DLD1 (cell line): ENCODE measurements around the gene GAS7.
"Not testable (repeated sequence)": the region's sequence is repeated elsewhere in the genome, so short reads cannot be mapped to it uniquely, and the experiment has no call there.

Experiments used
- in situ Hi-C: cut with HindIII; loops from 2 replicates; pipeline ENCODE4 v1.10.0; 2017; ENCODE audit warnings: low sequenced_read_pairs

Gene GAS7

GRCh38 chr17:10114931-10115535 lies 83.4 kb downstream of the GAS7 start:
- in situ Hi-C loops: no loop called here

GRCh38 chr17:10112962-10113361 lies 85.4 kb downstream of the GAS7 start:
- in situ Hi-C loops: no loop called here

- in situ Hi-C loops: no loop called here
These were observed 86.4 kb downstream of the GAS7 start for GRCh38 chr17:10111907-10112452.

- in situ Hi-C loops: no loop called here
These were observed 89.3 kb downstream of the GAS7 start for GRCh38 chr17:10109146-10109545.

- in situ Hi-C loops: no loop called here
These were observed 90.9 kb downstream of the GAS7 start for GRCh38 chr17:10107316-10108165.

- in situ Hi-C loops: no loop called here
These were observed 92.3 kb downstream of the GAS7 start for GRCh38 chr17:10106067-10106466.

- in situ Hi-C loops: no loop called here
These were observed 92.8 kb downstream of the GAS7 start for GRCh38 chr17:10105513-10106001.

GRCh38 chr17:10103712-10104111 lies 94.7 kb downstream of the GAS7 start:
- in situ Hi-C loops: no loop called here

GRCh38 chr17:10102817-10103216 lies 95.6 kb downstream of the GAS7 start:
- in situ Hi-C loops: no loop called here

GRCh38 chr17:10099051-10099571 lies 99.3 kb downstream of the GAS7 start:
- in situ Hi-C loops: no loop called here

GRCh38 chr17:10096596-10096995 lies 101.8 kb downstream of the GAS7 start:
- in situ Hi-C loops: no loop called here

GRCh38 chr17:10095295-10095694 lies 103.1 kb downstream of the GAS7 start:
- in situ Hi-C loops: not testable (repeated sequence)

GRCh38 chr17:10094797-10095196 lies 103.6 kb downstream of the GAS7 start:
- in situ Hi-C loops: no loop called here

- in situ Hi-C loops: no loop called here
These were observed 105.8 kb downstream of the GAS7 start for GRCh38 chr17:10092595-10092994.

GRCh38 chr17:10091046-10091445 lies 107.4 kb downstream of the GAS7 start:
- in situ Hi-C loops: no loop called here

- in situ Hi-C loops: no loop called here
These were observed 109.1 kb downstream of the GAS7 start for GRCh38 chr17:10089196-10089804.

GRCh38 chr17:10088444-10088843 lies 110.0 kb downstream of the GAS7 start:
- in situ Hi-C loops: no loop called here

GRCh38 chr17:10087355-10087754 lies 111.1 kb downstream of the GAS7 start:
- in situ Hi-C loops: no loop called here

- in situ Hi-C loops: no loop called here
These were observed 114.5 kb downstream of the GAS7 start for GRCh38 chr17:10083864-10084263.

GRCh38 chr17:10082795-10083194 lies 115.6 kb downstream of the GAS7 start:
- in situ Hi-C loops: no loop called here

GRCh38 chr17:10081571-10082169 lies 116.7 kb downstream of the GAS7 start:
- in situ Hi-C loops: no loop called here
